ENCODE measurements around the gene KLK6. TPM values are rescaled to one million over a fixed set of nuclear protein-coding genes. Genes with fewer than 3 reads are reported as not detected.

The KLK6 gene
- total RNA-seq, 1 donor from 2014 or later, result not detected

DNA sequence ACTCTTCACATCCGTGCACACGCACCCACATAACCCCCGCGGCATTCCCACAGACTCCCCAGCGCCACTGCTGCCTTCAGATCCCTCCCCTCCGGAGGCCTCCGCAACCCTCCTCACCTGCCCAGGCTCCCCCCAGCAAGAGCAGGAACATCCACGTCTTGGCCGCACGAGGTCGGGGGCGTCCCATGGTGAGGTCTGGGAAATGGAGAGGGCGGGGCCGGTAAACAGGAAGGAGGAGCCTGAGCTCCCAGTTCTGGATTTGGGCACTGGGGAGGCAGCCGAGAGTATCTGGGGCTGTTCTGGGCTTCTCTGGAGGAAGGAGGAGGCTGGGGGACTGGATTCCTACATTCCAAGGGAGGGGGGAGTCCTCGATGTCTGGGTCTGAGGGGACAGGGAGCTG is 31.6 kb upstream of the KLK6 start:
- H3K4me1 Mint-ChIP-seq (ENCODE audit: low read depth), result no peaks in the 10 kb centered on the region
- no peak overlapping the region for H3K27ac Mint-ChIP-seq (ENCODE audit: unreplicated experiment)
- no peak for TF ChIP-seq CTCF (IDR thresholded peaks at IDR 0.05)
- H3K36me3 Mint-ChIP-seq (ENCODE audit: low read depth), result no peaks in the 10 kb centered on the region
- no peak overlapping the region for H3K4me3 Mint-ChIP-seq (ENCODE audit: unreplicated experiment)
- H3K9me3 Mint-ChIP-seq (ENCODE audit: low read depth), result no peaks in the 10 kb centered on the region
- peaks cover 17% of the 10 kb centered on the region for H3K27me3 Mint-ChIP-seq (ENCODE audit: low read depth)
- no peak for DNase-seq (ENCODE audit: low spot score)

DNA sequence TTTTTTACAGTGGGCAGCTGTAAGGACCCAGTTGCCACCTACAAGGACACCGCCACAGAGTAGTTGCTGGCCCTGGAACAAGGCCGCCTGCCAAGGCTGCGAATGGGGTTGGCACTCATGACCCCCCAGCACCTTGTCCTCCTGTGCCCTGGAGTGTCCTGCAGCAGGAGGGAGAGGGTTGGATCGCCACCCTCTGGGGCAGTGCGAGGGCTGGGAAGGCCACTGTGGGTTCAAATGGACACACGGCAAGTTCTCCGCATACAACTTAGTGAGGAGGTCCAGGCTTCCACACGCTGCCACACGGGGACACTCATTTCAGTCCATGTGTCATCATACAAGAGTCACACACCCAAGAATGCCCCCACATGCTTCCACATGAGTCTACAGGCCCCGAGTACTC is 31.0 kb upstream of the KLK6 start:
- Mint-ChIP-seq H3K27me3 (ENCODE audit: low read depth) (peaks cover 16% of the 10 kb centered on the region), H3K4me1 (ENCODE audit: low read depth) (no peaks in the 10 kb centered on the region), H3K4me3 (ENCODE audit: unreplicated experiment) (no peak overlapping the region), H3K36me3 (ENCODE audit: low read depth) (no peaks in the 10 kb centered on the region), H3K9me3 (ENCODE audit: low read depth) (no peaks in the 10 kb centered on the region), H3K27ac (ENCODE audit: unreplicated experiment) (no peak overlapping the region)
- DNase-seq (ENCODE audit: low spot score), result no peak
- no peak for TF ChIP-seq CTCF (IDR thresholded peaks at IDR 0.05)

DNA sequence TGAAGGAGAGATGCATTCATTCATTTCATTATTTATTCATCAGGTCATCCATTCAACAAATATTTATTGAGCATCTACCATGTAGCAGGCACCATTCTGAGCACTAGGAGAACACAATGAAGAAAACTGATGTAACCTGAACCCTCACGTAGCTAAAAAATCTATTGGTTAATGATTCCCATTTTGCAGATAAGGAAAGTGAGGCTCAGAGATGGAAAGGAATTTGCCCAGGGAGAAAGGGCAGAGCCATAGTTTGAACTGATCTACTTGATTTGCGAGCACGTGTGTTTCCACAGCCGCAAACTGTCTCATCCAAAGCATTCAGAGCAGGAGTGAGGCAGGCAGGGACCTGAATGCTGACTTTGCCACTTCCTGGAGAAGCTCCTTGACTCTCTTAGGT is 29.3 kb upstream of the KLK6 start:
- no peaks in the 10 kb centered on the region for H3K9me3 Mint-ChIP-seq (ENCODE audit: low read depth)

DNA sequence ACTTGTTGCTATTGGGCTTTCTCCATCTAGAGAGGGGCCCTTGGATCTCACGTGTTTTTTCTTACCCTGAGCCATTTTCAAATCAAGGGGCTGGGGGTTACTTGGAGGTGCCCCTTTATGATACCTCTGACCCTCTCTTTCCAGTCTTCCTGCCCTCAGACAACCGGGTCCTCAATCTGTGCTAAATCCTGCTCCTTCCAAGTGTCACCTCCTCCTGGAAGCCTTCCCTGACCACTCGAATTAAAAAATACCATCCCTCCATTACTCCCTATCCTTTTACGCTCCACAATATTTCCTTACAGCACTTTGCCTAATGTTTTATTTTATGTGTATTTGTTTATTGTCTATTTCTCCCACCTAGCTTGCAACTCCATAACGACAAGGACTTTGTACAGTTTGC is 28.7 kb upstream of the KLK6 start:
- Mint-ChIP-seq H3K9me3 (ENCODE audit: low read depth) (no peaks in the 10 kb centered on the region), H3K4me1 (ENCODE audit: low read depth) (no peaks in the 10 kb centered on the region), H3K4me3 (ENCODE audit: unreplicated experiment) (no peak overlapping the region), H3K36me3 (ENCODE audit: low read depth) (no peaks in the 10 kb centered on the region), H3K27ac (ENCODE audit: unreplicated experiment) (no peak overlapping the region), H3K27me3 (ENCODE audit: low read depth) (peaks cover 9% of the 10 kb centered on the region)
- no peak for DNase-seq (ENCODE audit: low spot score)
- TF ChIP-seq CTCF (IDR thresholded peaks at IDR 0.05), result no peak

More for the DNA sequence above, 29.3 kb upstream of the KLK6 start:
- Mint-ChIP-seq H3K27me3 (ENCODE audit: low read depth) (peaks cover 11% of the 10 kb centered on the region), H3K4me1 (ENCODE audit: low read depth) (no peaks in the 10 kb centered on the region), H3K4me3 (ENCODE audit: unreplicated experiment) (no peak overlapping the region), H3K36me3 (ENCODE audit: low read depth) (no peaks in the 10 kb centered on the region), H3K27ac (ENCODE audit: unreplicated experiment) (no peak overlapping the region)
- DNase-seq (ENCODE audit: low spot score), result no peak
- TF ChIP-seq CTCF (IDR thresholded peaks at IDR 0.05), result no peak

GRCh38 chr19:50994129-50994528 is 24.7 kb upstream of the KLK6 start:
- no peak overlapping the region for H3K27ac Mint-ChIP-seq (ENCODE audit: unreplicated experiment)
- no peaks in the 10 kb centered on the region for H3K9me3 Mint-ChIP-seq (ENCODE audit: low read depth)
- no peaks in the 10 kb centered on the region for H3K4me1 Mint-ChIP-seq (ENCODE audit: low read depth)
- DNase-seq (ENCODE audit: low spot score), result no peak
- no peaks in the 10 kb centered on the region for H3K36me3 Mint-ChIP-seq (ENCODE audit: low read depth)
- TF ChIP-seq CTCF (IDR thresholded peaks at IDR 0.05), result no peak
- no peak overlapping the region for H3K4me3 Mint-ChIP-seq (ENCODE audit: unreplicated experiment)
- peaks cover 2% of the 10 kb centered on the region for H3K27me3 Mint-ChIP-seq (ENCODE audit: low read depth)
